Stimulated activated CD8-positive, alpha-beta memory T cell treated with anti-CD3 and anti-CD28 coated beads, Interleukin-2, amount 100 ng/mL, for 1 hour (primary cell): ENCODE data around the gene BRSK2.

Experiments
- DNase-seq, 2 donors: peaks; one replicate each; pipeline ENCODE4 v3.0.0-alpha.2; 2020; ENCODE audit warnings: low read depth in 2 of 2

Gene BRSK2

GRCh38 chr11:1436468-1437039 lies 46.8 kb downstream of the BRSK2 start:
- no peak for DNase-seq

GRCh38 chr11:1437500-1437899 lies 47.8 kb downstream of the BRSK2 start:
- DNase-seq: no peak

- DNase-seq: no peak
These were observed 48.7 kb downstream of the BRSK2 start for GRCh38 chr11:1438261-1438966.

GRCh38 chr11:1438967-1439330 lies 49.2 kb downstream of the BRSK2 start:
- no peak for DNase-seq

GRCh38 chr11:1439341-1439740 lies 49.6 kb downstream of the BRSK2 start:
- no peak for DNase-seq

- DNase-seq: no peak
These were observed 50.3 kb downstream of the BRSK2 start for GRCh38 chr11:1440066-1440465.

GRCh38 chr11:1440496-1440895 lies 50.8 kb downstream of the BRSK2 start:
- no peak for DNase-seq

GRCh38 chr11:1442163-1442562 lies 52.4 kb downstream of the BRSK2 start:
- no peak for DNase-seq

GRCh38 chr11:1442807-1443366 lies 53.2 kb downstream of the BRSK2 start:
- no peak for DNase-seq

GRCh38 chr11:1443737-1444136 lies 54.0 kb downstream of the BRSK2 start:
- DNase-seq: no peak

- DNase-seq: no peak
These were observed 54.6 kb downstream of the BRSK2 start for GRCh38 chr11:1444321-1444720.

GRCh38 chr11:1444823-1445422 lies 55.2 kb downstream of the BRSK2 start:
- DNase-seq: no peak

- no peak for DNase-seq
These were observed 56.2 kb downstream of the BRSK2 start for GRCh38 chr11:1445741-1446445.

GRCh38 chr11:1446623-1447022 lies 56.9 kb downstream of the BRSK2 start:
- DNase-seq: no peak

GRCh38 chr11:1447845-1448825 lies 58.4 kb downstream of the BRSK2 start:
- DNase-seq: no peak

GRCh38 chr11:1448882-1449281 lies 59.1 kb downstream of the BRSK2 start:
- no peak for DNase-seq

- no peak for DNase-seq
These were observed 59.9 kb downstream of the BRSK2 start for GRCh38 chr11:1449490-1450243.

- DNase-seq: no peak
These were observed 60.7 kb downstream of the BRSK2 start for GRCh38 chr11:1450344-1450875.

- DNase-seq: no peak
These were observed 61.4 kb downstream of the BRSK2 start for GRCh38 chr11:1450949-1451710.
